B cell (primary cell): ENCODE measurements around the gene RBM19. TPM values are rescaled to one million over a fixed set of nuclear protein-coding genes. Genes with fewer than 3 reads are reported as not detected.

Source experiments
- ATAC-seq: fragments of 200-7000 bp; cut with Tn5 transposase; one replicate; pipeline ENCODE4 v1.10.0; 2021; ENCODE audit warnings: low read depth, mild to moderate bottlenecking, moderate number of reproducible peaks, moderate library complexity
- CTCF ChIA-PET: fragments of 350-600 bp; sonication (Branson Sonifier 250); formaldehyde crosslinking; loops from one replicate; lab custom pipeline; 2021; ENCODE audit warnings: antibody characterized with exemption, inconsistent platforms; lab: Charles Lee
- POLR2A ChIA-PET: fragments of 350-600 bp; sonication (Branson Sonifier 250); formaldehyde crosslinking; loops from one replicate; lab custom pipeline; 2021; ENCODE audit warnings: antibody characterized with exemption; lab: Charles Lee
- DNase-seq: peaks from one replicate; pipeline ENCODE4 v3.0.0; 2013
- H2AFZ ChIP-seq: 2 replicates; pipeline ENCODE4 v1.6.1; 2012; ENCODE audit warnings: mild to moderate bottlenecking, low read depth, low read length; ENCODE audit not compliant: insufficient read depth, poor library complexity, severe bottlenecking
- H3K27ac ChIP-seq, 2 donors: 1 replicate in 1 of 2; 2 replicates in 1 of 2; pipeline ENCODE4 v1.5.1; 2012 to 2013; ENCODE audit warnings: low read length in 2 of 2, mild to moderate bottlenecking in 2 of 2, moderate library complexity in 1 of 2
- H3K27me3 ChIP-seq, 4 experiments: fragments of 200-600 bp in 1 of 4; sonication (generic) in 1 of 4; replicated peaks in 1 of 4; 1 replicate in 2 of 4; 2 replicates in 2 of 4; pipeline versions ENCODE4 v1.6.1 to v1.7.0; 2013 to 2016; ENCODE audit warnings: low read length in 3 of 4, mild to moderate bottlenecking in 2 of 4, mixed read lengths in 1 of 4, moderate library complexity in 1 of 4; ENCODE audit not compliant: insufficient read depth in 4 of 4, control insufficient read depth in 3 of 4; ENCODE audit errors: control extremely low read depth in 1 of 4
- H3K36me3 ChIP-seq, 2 experiments: replicated peaks in 1 of 2; 1 replicate in 1 of 2; 2 replicates in 1 of 2; pipeline versions ENCODE4 v1.6.1 to v1.7.1; 2013; ENCODE audit warnings: low read length in 1 of 2; ENCODE audit not compliant: insufficient read depth in 2 of 2, control insufficient read depth in 1 of 2; ENCODE audit errors: control extremely low read depth in 1 of 2, extremely low read depth in 1 of 2
- H3K4me1 ChIP-seq, 2 donors: fragments of 200-600 bp in 1 of 2; sonication (generic) in 1 of 2; 1 replicate in 1 of 2; 2 replicates in 1 of 2; pipeline versions ENCODE4 v1.5.1 to v1.6.1; 2013 to 2017; ENCODE audit warnings: low read length in 2 of 2; ENCODE audit not compliant: control insufficient read depth in 2 of 2, insufficient read depth in 2 of 2
- H3K4me2 ChIP-seq: replicated peaks from 2 replicates; pipeline ENCODE3; 2012; ENCODE audit warnings: mild to moderate bottlenecking, low read depth, low read length; ENCODE audit not compliant: poor library complexity, severe bottlenecking
- H3K4me3 ChIP-seq, 5 experiments: fragments of 200-600 bp in 1 of 5; sonication (generic) in 1 of 5; 1 replicate in 3 of 5; 2 replicates in 2 of 5; pipeline versions ENCODE4 v1.5.1 to v1.7.0; 2011 to 2016; ENCODE audit warnings: low read length in 4 of 5, mild to moderate bottlenecking in 4 of 5, low read depth in 2 of 5, control low read depth in 1 of 5, moderate library complexity in 1 of 5; ENCODE audit not compliant: insufficient read depth in 1 of 5; ENCODE audit errors: control extremely low read depth in 1 of 5, extremely low read depth in 1 of 5
- H3K79me2 ChIP-seq: fragments of 200-600 bp; sonication (generic); one replicate; pipeline ENCODE4 v1.6.0; 2016; ENCODE audit warnings: low read length; ENCODE audit not compliant: control insufficient read depth, insufficient read depth
- H3K9ac ChIP-seq: fragments of 200-600 bp; sonication (generic); 2 replicates; pipeline ENCODE4 v1.6.1; 2017; ENCODE audit warnings: mild to moderate bottlenecking, low read length, moderate library complexity
- H3K9me3 ChIP-seq, 3 donors: one replicate each; pipeline versions ENCODE4 v1.6.1 to v1.7.1; 2013; ENCODE audit warnings: low read length in 2 of 3; ENCODE audit not compliant: control insufficient read depth in 2 of 3, insufficient read depth in 1 of 3; ENCODE audit errors: control extremely low read depth in 1 of 3
- H4K20me1 ChIP-seq: 2 replicates; pipeline ENCODE4 v1.6.0; 2012; ENCODE audit warnings: mild to moderate bottlenecking, low read length; ENCODE audit not compliant: insufficient read depth, control insufficient read depth, poor library complexity, severe bottlenecking
- H3K27ac Mint-ChIP-seq: one replicate; pipeline ENCODE4 v1.8.0; 2021; ENCODE audit warnings: mixed read lengths
- H3K27me3 Mint-ChIP-seq: one replicate; pipeline ENCODE4 v1.8.0; 2021; ENCODE audit warnings: mixed read lengths
- H3K4me1 Mint-ChIP-seq: one replicate; pipeline ENCODE4 v1.8.0; 2021; ENCODE audit warnings: mixed read lengths
- H3K4me3 Mint-ChIP-seq: one replicate; pipeline ENCODE4 v1.8.0; 2021; ENCODE audit warnings: mixed read lengths
- H3K9me3 Mint-ChIP-seq: one replicate; pipeline ENCODE4 v1.8.0; 2022; ENCODE audit warnings: mixed read lengths; ENCODE audit not compliant: insufficient read depth
- CTCF ChIP-seq: fragments of 200-600 bp; IDR thresholded peaks from one replicate; pipeline ENCODE4 v1.8.0; 2022; ENCODE audit warnings: antibody characterized with exemption, mild to moderate bottlenecking
- EZH2 ChIP-seq: IDR thresholded peaks from 2 replicates; pipeline ENCODE4 v1.6.1; 2012; ENCODE audit warnings: borderline replicate concordance, low read depth, mild to moderate bottlenecking, moderate library complexity, low read length; ENCODE audit not compliant: insufficient read depth, poor library complexity, severe bottlenecking
- WGBS: methylation state at CpG from one replicate; pipeline ENCODE4 v1.1.5; 2013; ENCODE audit warnings: missing lambda C conversion rate; ENCODE audit not compliant: insufficient coverage; 5-methylcytosine and 5-hydroxymethylcytosine counted together
- intact Hi-C: fragments of 100-400 bp; cut with micrococcal nuclease; formaldehyde crosslinking; loops from one replicate; pipeline ENCODE4 v1.10.0; 2022
- polyA plus RNA-seq: library from polyadenylated mRNA; depleted of rRNA; stranded (reverse); fragments of >200 nt; gene quantifications from 2 replicates; pipeline ENCODE4 v1.2.3, GENCODE V29; 2012
- total RNA-seq, 2 donors: library from RNA; stranded (reverse); fragments of 120-200 nt in 1 of 2; gene quantifications; 1 replicate in 1 of 2; 2 replicates in 1 of 2; pipeline versions ENCODE4 v1.2.3 to v1.2.4, GENCODE V29; 2013 to 2022

The RBM19 gene
- total and polyA plus RNA-seq, 2 donors (not counting 1 experiment from before 2014, with no cell fraction given) = 43.1 to 90.0 TPM

- no peaks in the 10 kb centered on the region for H4K20me1 ChIP-seq
- Mint-ChIP-seq H3K4me3 (no peak overlapping the region), H3K9me3 (no peaks in the 10 kb centered on the region), H3K4me1 (no peaks in the 10 kb centered on the region), H3K27me3 (no peaks in the 10 kb centered on the region), H3K27ac (no peak overlapping the region)
- no peaks in the 10 kb centered on the region for H3K9me3 ChIP-seq
- H3K27ac ChIP-seq = no peak overlapping the region
- ATAC-seq = no peak
- H3K79me2 ChIP-seq = no peaks in the 10 kb centered on the region
- intact Hi-C loops = no loop called here
- no peaks in the 10 kb centered on the region for H3K4me1 ChIP-seq
- H2AFZ ChIP-seq = no peak overlapping the region
- CTCF ChIA-PET = no interaction called here
- H3K4me3 ChIP-seq = no peak overlapping the region
- no peak for DNase-seq
- POLR2A ChIA-PET = no interaction called here
- H3K4me2 ChIP-seq = no peak overlapping the region
- no peaks in the 10 kb centered on the region for H3K27me3 ChIP-seq
- TF ChIP-seq EZH2 = no peak
- TF ChIP-seq CTCF = no peak
- H3K36me3 ChIP-seq = peaks cover 10 to 83% of the 10 kb centered on the region in 2 experiments
- H3K9ac ChIP-seq = no peak overlapping the region
- 95% methylated on average over 19 of the region's 20 CpGs for WGBS
These were observed 20.7 kb downstream of the RBM19 start for GRCh38 chr12:113945174-113946173.

GRCh38 chr12:113942209-113942608, 23.9 kb downstream of the RBM19 start:
- Histone ChIP-seq H3K36me3 (peaks cover 15 to 77% of the 10 kb centered on the region in 2 experiments), H3K4me3 (no peak overlapping the region), H3K9ac (no peak overlapping the region), H3K9me3 (no peaks in the 10 kb centered on the region), H3K27ac (no peak overlapping the region), H3K4me1 (no peaks in the 10 kb centered on the region), H2AFZ (no peak overlapping the region), H3K27me3 (no peaks in the 10 kb centered on the region), H3K4me2 (no peak overlapping the region), H4K20me1 (no peaks in the 10 kb centered on the region), H3K79me2 (no peaks in the 10 kb centered on the region)
- no peak for DNase-seq
- WGBS = 100% methylated on average over 3 of the region's 15 CpGs
- intact Hi-C loops = no loop called here
- TF ChIP-seq CTCF = no peak
- no peak for TF ChIP-seq EZH2
- Mint-ChIP-seq H3K27me3 (no peaks in the 10 kb centered on the region), H3K9me3 (no peaks in the 10 kb centered on the region), H3K4me1 (no peaks in the 10 kb centered on the region), H3K4me3 (no peak overlapping the region), H3K27ac (no peak overlapping the region)
- CTCF ChIA-PET = no interaction called here
- no peak for ATAC-seq
- POLR2A ChIA-PET = no interaction called here
